ENCODE data around the gene SRSF3.
A peak's percentile ranks its signal among the peaks of the same experiment; 100 is the strongest.

Gene SRSF3

DNA sequence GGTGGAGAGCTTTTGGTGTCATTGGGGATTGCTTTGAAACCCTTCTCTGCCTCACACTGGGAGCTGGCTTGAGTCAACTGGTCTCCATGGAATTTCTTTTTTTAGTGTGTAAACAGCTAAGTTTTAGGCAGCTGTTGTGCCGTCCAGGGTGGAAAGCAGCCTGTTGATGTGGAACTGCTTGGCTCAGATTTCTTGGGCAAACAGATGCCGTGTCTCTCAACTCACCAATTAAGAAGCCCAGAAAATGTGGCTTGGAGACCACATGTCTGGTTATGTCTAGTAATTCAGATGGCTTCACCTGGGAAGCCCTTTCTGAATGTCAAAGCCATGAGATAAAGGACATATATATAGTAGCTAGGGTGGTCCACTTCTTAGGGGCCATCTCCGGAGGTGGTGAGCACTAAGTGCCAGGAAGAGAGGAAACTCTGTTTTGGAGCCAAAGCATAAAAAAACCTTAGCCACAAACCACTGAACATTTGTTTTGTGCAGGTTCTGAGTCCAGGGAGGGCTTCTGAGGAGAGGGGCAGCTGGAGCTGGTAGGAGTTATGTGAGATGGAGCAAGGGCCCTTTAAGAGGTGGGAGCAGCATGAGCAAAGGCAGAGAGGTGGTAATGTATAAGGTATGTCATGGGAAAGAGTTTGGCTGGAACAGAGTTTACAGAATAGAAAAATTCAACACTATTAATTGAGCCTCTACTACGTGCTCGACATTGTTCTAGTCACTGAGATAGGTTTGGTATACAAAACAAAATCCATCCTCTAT, 31.2 kb downstream of the SRSF3 start:
- peak; percentile 89 for DNase-seq (ENCODE audit: low read depth)
- H3K4me3 ChIP-seq (ENCODE audit: low read length) = peak overlapping the region; percentile 44
- TF ChIP-seq CTCF (conservative IDR thresholded peaks at IDR 0.05; ENCODE audit: low read length) = no peak

GRCh38 chr6:36626636-36627035, 32.5 kb downstream of the SRSF3 start:
- H3K4me3 ChIP-seq (ENCODE audit: low read length) = no peak overlapping the region
- no peak for TF ChIP-seq CTCF (conservative IDR thresholded peaks at IDR 0.05; ENCODE audit: low read length)

GRCh38 chr6:36627141-36627540, 33.0 kb downstream of the SRSF3 start:
- DNase-seq (ENCODE audit: low read depth) = no peak
- no peak for TF ChIP-seq CTCF (conservative IDR thresholded peaks at IDR 0.05; ENCODE audit: low read length)
- no peak overlapping the region for H3K4me3 ChIP-seq (ENCODE audit: low read length)

More at GRCh38 chr6:36626636-36627035, 32.5 kb downstream of the SRSF3 start:
- DNase-seq (ENCODE audit: low read depth) = no peak

DNA sequence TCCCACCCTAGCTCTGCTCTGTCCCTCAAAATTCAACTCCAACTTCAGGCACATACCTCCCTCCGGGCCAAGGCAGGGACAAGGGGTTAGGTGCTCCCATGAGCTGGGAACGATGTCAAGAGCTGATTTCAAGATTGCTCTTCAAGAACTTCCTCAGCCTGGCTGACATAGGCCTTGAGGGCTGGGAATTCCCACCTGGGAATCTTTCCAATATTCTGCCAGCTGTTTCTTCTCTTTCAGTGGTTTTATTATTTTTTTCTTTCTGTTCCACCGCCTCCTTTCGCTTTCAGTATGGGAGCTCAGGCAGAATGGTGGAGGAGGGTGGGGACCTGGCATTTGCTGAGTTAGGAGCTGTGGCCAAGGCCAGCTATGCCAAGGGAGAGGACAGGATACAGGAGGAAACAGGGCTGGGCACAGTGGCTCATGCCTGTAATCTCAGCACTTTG, 33.7 kb downstream of the SRSF3 start:
- peak; percentile 87 for DNase-seq (ENCODE audit: low read depth)
- no peak for TF ChIP-seq CTCF (conservative IDR thresholded peaks at IDR 0.05; ENCODE audit: low read length)
- no peak overlapping the region for H3K4me3 ChIP-seq (ENCODE audit: low read length)

DNA sequence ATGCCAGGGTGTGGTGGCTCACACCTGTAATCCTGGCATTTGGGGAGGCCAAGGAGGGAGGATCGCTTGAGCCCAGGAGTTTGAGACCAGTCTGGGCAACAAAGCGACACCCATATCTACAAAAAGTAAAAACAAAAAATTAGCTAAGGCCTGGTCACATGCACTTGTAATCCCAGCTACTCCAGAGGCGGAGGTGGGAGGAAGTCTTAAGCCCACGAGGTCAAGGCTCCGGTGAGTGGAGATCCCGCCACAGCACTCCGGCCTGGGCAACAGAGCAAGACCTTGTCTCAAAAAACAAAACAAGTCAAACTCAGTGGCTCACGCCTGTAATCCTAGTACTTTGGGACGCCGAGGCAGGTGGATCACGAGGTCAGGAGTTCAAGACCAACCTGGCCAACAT, 35.6 kb downstream of the SRSF3 start:
- no peak for DNase-seq (ENCODE audit: low read depth)
- no peak overlapping the region for H3K4me3 ChIP-seq (ENCODE audit: low read length)
- no peak for TF ChIP-seq CTCF (conservative IDR thresholded peaks at IDR 0.05; ENCODE audit: low read length)

DNA sequence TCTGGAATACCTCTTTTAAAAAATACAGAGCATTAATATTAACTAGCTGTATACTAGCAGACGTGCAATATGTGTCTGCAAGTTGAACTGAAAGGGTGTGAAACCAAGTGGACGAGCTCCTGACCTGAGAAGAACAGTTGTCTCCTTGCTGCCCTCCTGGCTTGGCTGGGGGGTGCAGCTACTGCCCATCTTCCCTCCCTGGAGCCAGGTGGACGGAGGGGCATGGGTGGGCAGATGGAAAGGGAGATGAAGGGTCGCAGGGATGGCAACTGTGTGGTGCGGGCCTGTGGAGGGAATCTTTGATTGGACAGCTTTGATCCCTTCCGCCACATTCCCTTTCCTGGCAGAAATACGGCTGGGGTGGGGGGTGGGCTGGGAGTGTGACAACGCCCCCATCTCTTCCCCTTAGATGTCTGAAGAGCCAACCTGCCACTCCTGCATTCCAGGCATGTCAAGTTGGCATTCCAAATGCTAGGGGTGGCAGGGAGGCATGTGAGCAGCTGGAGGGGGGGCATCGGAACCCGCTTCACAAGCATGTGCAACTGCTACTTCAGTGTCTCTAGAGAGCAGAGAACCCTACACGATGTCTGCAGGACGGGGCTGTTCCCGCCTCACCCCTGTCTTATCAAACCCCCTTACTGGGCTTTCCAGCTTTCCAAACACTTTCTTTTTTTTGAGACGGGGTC, 37.3 kb downstream of the SRSF3 start:
- no peak overlapping the region for H3K4me3 ChIP-seq (ENCODE audit: low read length)
- TF ChIP-seq CTCF (conservative IDR thresholded peaks at IDR 0.05; ENCODE audit: low read length) = no peak
- DNase-seq (ENCODE audit: low read depth) = no peak

- DNase-seq (ENCODE audit: low read depth) = no peak
- no peak for TF ChIP-seq CTCF (conservative IDR thresholded peaks at IDR 0.05; ENCODE audit: low read length)
- no peak overlapping the region for H3K4me3 ChIP-seq (ENCODE audit: low read length)
These were observed 39.2 kb downstream of the SRSF3 start for GRCh38 chr6:36633370-36633769.

Measured in AG10803 (cell line).